A673 (cell line): ENCODE measurements around the gene AUNIP. TPM values are rescaled to one million over a fixed set of nuclear protein-coding genes. Genes with fewer than 3 reads are reported as not detected.

Experiments
- BruUV-seq: library from RNA; stranded (reverse); fragments of 400-500 nt; replicated peaks from 2 replicates; lab custom pipeline; 2021; lab: Mats Ljungman, UMichigan
- CTCF ChIA-PET: fragments of 300-600 bp; sonication (Branson Sonifier 250); formaldehyde crosslinking; loops from one replicate; lab custom pipeline; 2022; ENCODE audit warnings: antibody characterized with exemption; lab: Charles Lee
- POLR2A ChIA-PET: fragments of 300-600 bp; sonication (Branson Sonifier 250); formaldehyde crosslinking; loops from one replicate; lab custom pipeline; 2022; ENCODE audit warnings: antibody characterized with exemption; ENCODE audit not compliant: low non-redundant PET; lab: Charles Lee
- DNase-seq: peaks from one replicate; pipeline ENCODE4 v3.0.0-alpha.2; 2015; ENCODE audit warnings: low spot score
- H3K27ac ChIP-seq: fragments of 200-600 bp; sonication (generic); 2 replicates; pipeline ENCODE4 v1.5.1; 2016; ENCODE audit warnings: mixed run types, low read depth, mild to moderate bottlenecking, mixed read lengths, antibody characterized with exemption, low read length; ENCODE audit not compliant: poor library complexity, severe bottlenecking
- H3K27me3 ChIP-seq: fragments of 200-600 bp; sonication (generic); replicated peaks from 2 replicates; pipeline ENCODE4 v1.6.1; 2017; ENCODE audit warnings: mixed run types, low read depth, mild to moderate bottlenecking, mixed read lengths, antibody characterized with exemption, low read length; ENCODE audit not compliant: insufficient read depth, poor library complexity
- H3K36me3 ChIP-seq: fragments of 200-600 bp; sonication (generic); 2 replicates; pipeline ENCODE4 v1.6.1; 2016; ENCODE audit warnings: mixed run types, mild to moderate bottlenecking, mixed read lengths, antibody characterized with exemption, low read length; ENCODE audit not compliant: insufficient read depth, poor library complexity, severe bottlenecking
- H3K4me1 ChIP-seq: fragments of 200-600 bp; sonication (generic); 2 replicates; pipeline ENCODE4 v1.6.1; 2017; ENCODE audit warnings: mixed run types, mild to moderate bottlenecking, mixed read lengths, antibody characterized with exemption, low read length; ENCODE audit not compliant: insufficient read depth, poor library complexity, severe bottlenecking
- H3K4me3 ChIP-seq: fragments of 200-600 bp; sonication (generic); 2 replicates; pipeline ENCODE4 v1.5.1; 2016; ENCODE audit warnings: low read depth, mixed run types, mild to moderate bottlenecking, mixed read lengths, low read length; ENCODE audit not compliant: poor library complexity, severe bottlenecking
- H3K9me3 ChIP-seq: fragments of 200-600 bp; sonication (generic); 2 replicates; pipeline ENCODE4 v1.6.1; 2016; ENCODE audit warnings: mixed run types, low read depth, mild to moderate bottlenecking, mixed read lengths, antibody characterized with exemption, low read length; ENCODE audit not compliant: poor library complexity, severe bottlenecking
- CTCF ChIP-seq: fragments of 300-800, 200-600 bp; sonication (generic); conservative IDR thresholded peaks from 2 replicates; pipeline ENCODE4 v1.5.1; 2017; ENCODE audit warnings: low read depth, mild to moderate bottlenecking, antibody characterized with exemption, low read length, moderate library complexity, mixed read lengths
- EZH2 ChIP-seq: fragments of 200-600 bp; sonication (generic); IDR thresholded peaks from 2 replicates; pipeline ENCODE4 v1.6.1; 2017; ENCODE audit warnings: borderline replicate concordance, low read depth, mild to moderate bottlenecking, mixed read lengths, antibody characterized with exemption, low read length; ENCODE audit not compliant: poor library complexity, severe bottlenecking
- intact Hi-C: fragments of 100-400 bp; cut with micrococcal nuclease; formaldehyde crosslinking; loops from one replicate; pipeline ENCODE4 v1.10.0; 2022; ENCODE audit not compliant: unreplicated experiment
- total RNA-seq: library from RNA; stranded (reverse); gene quantifications from 2 replicates; pipeline ENCODE4 v1.2.3, GENCODE V29; 2021

Gene AUNIP
- total RNA-seq, 1 experiment from 2014 or later, result 18.9 TPM

- ChIA-PET CTCF (interaction anchor here (0.5 kb wide), 1 partner anchor 15 kb away, joined by 5 read pairs; no protein-coding TSS in a partner anchor), POLR2A (no interaction called here)
- no TSS peak for BruUV-seq
- peaks cover 11% of the 10 kb centered on the region for H3K4me1 ChIP-seq
- no peak overlapping the region for H3K27ac ChIP-seq
- no peaks in the 10 kb centered on the region for H3K9me3 ChIP-seq
- TF ChIP-seq CTCF (peak; percentile 46), EZH2 (no peak)
- H3K27me3 ChIP-seq, result no peaks in the 10 kb centered on the region
- peaks cover 45% of the 10 kb centered on the region for H3K36me3 ChIP-seq
- DNase-seq, result no peak
- intact Hi-C loops, result loop anchor here (10.0 kb wide), 1 partner anchor 157 kb away; the partner anchor contains the start of gene PAFAH2
- no peak overlapping the region for H3K4me3 ChIP-seq
Observed at GRCh38 chr1:25837262-25837875, 21.9 kb downstream of the AUNIP start.

- Histone ChIP-seq H3K4me1 (peaks cover 16% of the 10 kb centered on the region), H3K9me3 (no peaks in the 10 kb centered on the region), H3K27me3 (no peaks in the 10 kb centered on the region), H3K27ac (no peak overlapping the region), H3K4me3 (no peak overlapping the region), H3K36me3 (peaks cover 52% of the 10 kb centered on the region)
- peak; percentile 38 for DNase-seq
- TF ChIP-seq EZH2 (no peak), CTCF (no peak)
- POLR2A ChIA-PET, result no interaction called here
- BruUV-seq, result no TSS peak
- CTCF ChIA-PET, result interaction anchor here (0.6 kb wide), 1 partner anchor 49 kb away, joined by 6 read pairs; no protein-coding TSS in a partner anchor
- intact Hi-C loops, result loop anchor here (10.0 kb wide), 1 partner anchor 158 kb away; the partner anchor contains the start of gene PAFAH2
Observed at GRCh38 chr1:25836695-25837094, 22.6 kb downstream of the AUNIP start.

- no peak overlapping the region for H3K27ac ChIP-seq
- intact Hi-C loops, result loop anchor here (10.0 kb wide), 1 partner anchor 160 kb away; the partner anchor contains the start of gene PAFAH2
- no TSS peak for BruUV-seq
- H3K4me1 ChIP-seq, result peaks cover 16% of the 10 kb centered on the region
- ChIA-PET CTCF (no interaction called here), POLR2A (interaction anchor here (0.6 kb wide), 1 partner anchor 69 kb away, joined by 4 read pairs; no protein-coding TSS in a partner anchor)
- no peak for DNase-seq
- peaks cover 70% of the 10 kb centered on the region for H3K36me3 ChIP-seq
- no peaks in the 10 kb centered on the region for H3K9me3 ChIP-seq
- no peak overlapping the region for H3K4me3 ChIP-seq
- H3K27me3 ChIP-seq, result no peaks in the 10 kb centered on the region
- TF ChIP-seq CTCF (no peak), EZH2 (no peak)
Observed at GRCh38 chr1:25834894-25835293, 24.4 kb downstream of the AUNIP start.
